Glutamatergic neuron (in vitro differentiated cells): ENCODE measurements around the gene CATSPERB. TPM values are rescaled to one million over a fixed set of nuclear protein-coding genes. Genes with fewer than 3 reads are reported as not detected.

ENCODE experiments used
- DNase-seq: peaks from one replicate; pipeline ENCODE4 v3.0.0; 2022
- H3K27ac Mint-ChIP-seq: one replicate; pipeline ENCODE4 v1.8.0; 2020; ENCODE audit warnings: mild to moderate bottlenecking, mixed read lengths, inconsistent platforms; ENCODE audit not compliant: unreplicated experiment
- H3K27me3 Mint-ChIP-seq: one replicate; pipeline ENCODE4 v1.8.0; 2020; ENCODE audit warnings: mild to moderate bottlenecking, moderate library complexity, mixed read lengths, inconsistent platforms; ENCODE audit not compliant: unreplicated experiment
- H3K36me3 Mint-ChIP-seq: one replicate; pipeline ENCODE4 v1.8.0; 2020; ENCODE audit warnings: mild to moderate bottlenecking, mixed read lengths, inconsistent platforms; ENCODE audit not compliant: unreplicated experiment
- H3K4me1 Mint-ChIP-seq: one replicate; pipeline ENCODE4 v1.8.0; 2020; ENCODE audit warnings: mild to moderate bottlenecking, low read depth, mixed read lengths, inconsistent platforms; ENCODE audit not compliant: unreplicated experiment
- H3K4me3 Mint-ChIP-seq: one replicate; pipeline ENCODE4 v1.8.0; 2020; ENCODE audit warnings: mild to moderate bottlenecking, mixed read lengths, inconsistent platforms; ENCODE audit not compliant: unreplicated experiment
- H3K9me3 Mint-ChIP-seq: one replicate; pipeline ENCODE4 v1.8.0; 2020; ENCODE audit warnings: mild to moderate bottlenecking, moderate library complexity, mixed read lengths, inconsistent platforms; ENCODE audit not compliant: unreplicated experiment
- CTCF ChIP-seq: fragments of 200-600 bp; sonication (generic); IDR thresholded peaks from one replicate; pipeline ENCODE4 v1.5.0; 2021; ENCODE audit not compliant: partially characterized antibody, unreplicated experiment
- total RNA-seq: library from RNA; stranded (reverse); fragmentation: NEBNext Ultra II Directional; extraction: Animal tissue kit (Norgen Biotek cat#: 25700); gene quantifications from one replicate; pipeline ENCODE4 v1.2.1, GENCODE V29; 2021; ENCODE audit not compliant: unreplicated experiment

Gene CATSPERB
- total RNA-seq, 1 donor from 2014 or later = not detected

- Mint-ChIP-seq H3K4me1 (no peaks in the 10 kb centered on the region), H3K27ac (no peak overlapping the region), H3K27me3 (peaks cover 1% of the 10 kb centered on the region), H3K36me3 (peaks cover 5% of the 10 kb centered on the region), H3K4me3 (no peak overlapping the region), H3K9me3 (peaks cover 5% of the 10 kb centered on the region)
- DNase-seq = no peak
- no peak for TF ChIP-seq CTCF
These were observed 23.8 kb upstream of the CATSPERB start for GRCh38 chr14:91755570-91756295.

GRCh38 chr14:91754819-91755218, 22.9 kb upstream of the CATSPERB start:
- TF ChIP-seq CTCF = no peak

GRCh38 chr14:91754185-91754584, 22.3 kb upstream of the CATSPERB start:
- no peak for TF ChIP-seq CTCF
- H3K27ac Mint-ChIP-seq = no peak overlapping the region
- no peaks in the 10 kb centered on the region for H3K36me3 Mint-ChIP-seq

More at GRCh38 chr14:91754819-91755218, 22.9 kb upstream of the CATSPERB start:
- DNase-seq = no peak
- H3K9me3 Mint-ChIP-seq = no peaks in the 10 kb centered on the region
- no peak overlapping the region for H3K27ac Mint-ChIP-seq
- no peaks in the 10 kb centered on the region for H3K36me3 Mint-ChIP-seq
- H3K4me1 Mint-ChIP-seq = no peaks in the 10 kb centered on the region
- H3K4me3 Mint-ChIP-seq = no peak overlapping the region
- H3K27me3 Mint-ChIP-seq = peaks cover 1% of the 10 kb centered on the region

GRCh38 chr14:91753501-91754128, 21.7 kb upstream of the CATSPERB start:
- Mint-ChIP-seq H3K36me3 (no peaks in the 10 kb centered on the region), H3K4me1 (no peaks in the 10 kb centered on the region), H3K4me3 (no peak overlapping the region), H3K27me3 (no peaks in the 10 kb centered on the region), H3K9me3 (no peaks in the 10 kb centered on the region), H3K27ac (no peak overlapping the region)
- no peak for DNase-seq
- TF ChIP-seq CTCF = no peak

More at GRCh38 chr14:91754185-91754584, 22.3 kb upstream of the CATSPERB start:
- DNase-seq = no peak
- H3K4me1 Mint-ChIP-seq = no peaks in the 10 kb centered on the region
- H3K4me3 Mint-ChIP-seq = no peak overlapping the region
- H3K27me3 Mint-ChIP-seq = no peaks in the 10 kb centered on the region
- no peaks in the 10 kb centered on the region for H3K9me3 Mint-ChIP-seq

GRCh38 chr14:91752961-91753360, 21.1 kb upstream of the CATSPERB start:
- H3K9me3 Mint-ChIP-seq = no peaks in the 10 kb centered on the region
- H3K4me1 Mint-ChIP-seq = no peaks in the 10 kb centered on the region
- no peak for DNase-seq
- H3K27me3 Mint-ChIP-seq = no peaks in the 10 kb centered on the region
- no peaks in the 10 kb centered on the region for H3K36me3 Mint-ChIP-seq
- no peak for TF ChIP-seq CTCF
- H3K27ac Mint-ChIP-seq = no peak overlapping the region
- no peak overlapping the region for H3K4me3 Mint-ChIP-seq
